ENCODE results near the gene CHDH. TPM values are rescaled to one million over a fixed set of nuclear protein-coding genes. Genes with fewer than 3 reads are reported as not detected.

The CHDH gene
- total and polyA plus RNA-seq, 2 experiments from 2014 or later, result 2.3 to 6.6 TPM

GRCh38 chr3:53826048-53826447, 20.2 kb downstream of the CHDH start (continued):
- TF ChIP-seq CREB1 (CRISPR knock-in tag; IDR thresholded peaks at IDR 0.05; ENCODE audit: low read depth), result no peak
- TF ChIP-seq ZNF331 (CRISPR knock-in tag; IDR thresholded peaks at IDR 0.05; ENCODE audit: low read depth), result no peak

GRCh38 chr3:53824795-53825194, 21.4 kb downstream of the CHDH start:
- H3K27me3 Mint-ChIP-seq (ENCODE audit: insufficient read depth, low read depth, poor library complexity), result peaks cover 2% of the 10 kb centered on the region
- H3K4me3 Mint-ChIP-seq, result no peak overlapping the region
- no peaks in the 10 kb centered on the region for H3K9me2 ChIP-seq (ENCODE audit: insufficient read depth)
- no peak overlapping the region for H3K27ac Mint-ChIP-seq
- H3K9me3 Mint-ChIP-seq, result no peaks in the 10 kb centered on the region
- ATAC-seq (no peak), DNase-seq (ENCODE audit: low spot score) (no peak)
- H3K27me3 ChIP-seq (ENCODE audit: insufficient read depth), result no peaks in the 10 kb centered on the region
- H3K79me2 ChIP-seq (replicated peaks; ENCODE audit: insufficient read depth), result no peaks in the 10 kb centered on the region
- no peak overlapping the region for H2AFZ ChIP-seq
- peaks cover 2% of the 10 kb centered on the region; the same call in 1 of the 3 replicates for H3K36me3 Mint-ChIP-seq (ENCODE audit: low read depth)
- H3K4me1 ChIP-seq (ENCODE audit: insufficient read depth), result no peaks in the 10 kb centered on the region
- H3K4me1 Mint-ChIP-seq, result peaks cover 12% of the 10 kb centered on the region
- TF ChIP-seq, protein P1, sequence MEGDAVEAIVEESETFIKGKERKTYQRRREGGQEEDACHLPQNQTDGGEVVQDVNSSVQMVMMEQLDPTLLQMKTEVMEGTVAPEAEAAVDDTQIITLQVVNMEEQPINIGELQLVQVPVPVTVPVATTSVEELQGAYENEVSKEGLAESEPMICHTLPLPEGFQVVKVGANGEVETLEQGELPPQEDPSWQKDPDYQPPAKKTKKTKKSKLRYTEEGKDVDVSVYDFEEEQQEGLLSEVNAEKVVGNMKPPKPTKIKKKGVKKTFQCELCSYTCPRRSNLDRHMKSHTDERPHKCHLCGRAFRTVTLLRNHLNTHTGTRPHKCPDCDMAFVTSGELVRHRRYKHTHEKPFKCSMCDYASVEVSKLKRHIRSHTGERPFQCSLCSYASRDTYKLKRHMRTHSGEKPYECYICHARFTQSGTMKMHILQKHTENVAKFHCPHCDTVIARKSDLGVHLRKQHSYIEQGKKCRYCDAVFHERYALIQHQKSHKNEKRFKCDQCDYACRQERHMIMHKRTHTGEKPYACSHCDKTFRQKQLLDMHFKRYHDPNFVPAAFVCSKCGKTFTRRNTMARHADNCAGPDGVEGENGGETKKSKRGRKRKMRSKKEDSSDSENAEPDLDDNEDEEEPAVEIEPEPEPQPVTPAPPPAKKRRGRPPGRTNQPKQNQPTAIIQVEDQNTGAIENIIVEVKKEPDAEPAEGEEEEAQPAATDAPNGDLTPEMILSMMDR (conservative IDR thresholded peaks at IDR 0.05; ENCODE audit: low read depth in 2 of 2), result no peak
- TF ChIP-seq NANOG (IDR thresholded peaks at IDR 0.05; ENCODE audit: borderline replicate concordance), result no peak
- no peak for TF ChIP-seq STAT1 (IDR thresholded peaks at IDR 0.05; ENCODE audit: unreplicated experiment)
- TF ChIP-seq, protein P2, sequence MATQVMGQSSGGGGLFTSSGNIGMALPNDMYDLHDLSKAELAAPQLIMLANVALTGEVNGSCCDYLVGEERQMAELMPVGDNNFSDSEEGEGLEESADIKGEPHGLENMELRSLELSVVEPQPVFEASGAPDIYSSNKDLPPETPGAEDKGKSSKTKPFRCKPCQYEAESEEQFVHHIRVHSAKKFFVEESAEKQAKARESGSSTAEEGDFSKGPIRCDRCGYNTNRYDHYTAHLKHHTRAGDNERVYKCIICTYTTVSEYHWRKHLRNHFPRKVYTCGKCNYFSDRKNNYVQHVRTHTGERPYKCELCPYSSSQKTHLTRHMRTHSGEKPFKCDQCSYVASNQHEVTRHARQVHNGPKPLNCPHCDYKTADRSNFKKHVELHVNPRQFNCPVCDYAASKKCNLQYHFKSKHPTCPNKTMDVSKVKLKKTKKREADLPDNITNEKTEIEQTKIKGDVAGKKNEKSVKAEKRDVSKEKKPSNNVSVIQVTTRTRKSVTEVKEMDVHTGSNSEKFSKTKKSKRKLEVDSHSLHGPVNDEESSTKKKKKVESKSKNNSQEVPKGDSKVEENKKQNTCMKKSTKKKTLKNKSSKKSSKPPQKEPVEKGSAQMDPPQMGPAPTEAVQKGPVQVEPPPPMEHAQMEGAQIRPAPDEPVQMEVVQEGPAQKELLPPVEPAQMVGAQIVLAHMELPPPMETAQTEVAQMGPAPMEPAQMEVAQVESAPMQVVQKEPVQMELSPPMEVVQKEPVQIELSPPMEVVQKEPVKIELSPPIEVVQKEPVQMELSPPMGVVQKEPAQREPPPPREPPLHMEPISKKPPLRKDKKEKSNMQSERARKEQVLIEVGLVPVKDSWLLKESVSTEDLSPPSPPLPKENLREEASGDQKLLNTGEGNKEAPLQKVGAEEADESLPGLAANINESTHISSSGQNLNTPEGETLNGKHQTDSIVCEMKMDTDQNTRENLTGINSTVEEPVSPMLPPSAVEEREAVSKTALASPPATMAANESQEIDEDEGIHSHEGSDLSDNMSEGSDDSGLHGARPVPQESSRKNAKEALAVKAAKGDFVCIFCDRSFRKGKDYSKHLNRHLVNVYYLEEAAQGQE (IDR thresholded peaks at IDR 0.05; ENCODE audit: unreplicated experiment), result no peak
- no peak for TF ChIP-seq POLR2AphosphoS5 (IDR thresholded peaks at IDR 0.05; ENCODE audit: low read depth)
- no peak for TF ChIP-seq EZH2 (IDR thresholded peaks at IDR 0.05; ENCODE audit: low read depth, unreplicated experiment)
- no peak overlapping the region for H3K27ac ChIP-seq (ENCODE audit: low read depth)
- H4K20me1 ChIP-seq (replicated peaks; ENCODE audit: insufficient read depth), result no peaks in the 10 kb centered on the region; the same call in 1 of the 2 replicates
- no peaks in the 10 kb centered on the region for H3F3A ChIP-seq (replicated peaks; ENCODE audit: low read depth)
- H3K4me2 ChIP-seq, result no peak overlapping the region
- H3K36me3 ChIP-seq (ENCODE audit: insufficient read depth), result no peaks in the 10 kb centered on the region; the same call in 1 of the 2 replicates
- H3K4me3 ChIP-seq, result no peak overlapping the region
